Activated naive CD8-positive, alpha-beta T cell treated with anti-CD3 and anti-CD28 coated beads, Interleukin-2, amount 50 U/mL, for 24 hours (primary cell): ENCODE results near the gene TBX6.
A peak's percentile ranks its signal among the peaks of the same experiment; 100 is the strongest.

ENCODE experiments used
- ATAC-seq: fragments of 150-1000 bp; cut with Tn5 transposase; one replicate; pipeline ENCODE4 v1.10.0; 2021
- DNase-seq: peaks from one replicate; pipeline ENCODE4 v3.0.0; 2021
- H3K27ac Mint-ChIP-seq: one replicate; pipeline ENCODE4 v1.8.0; 2021; ENCODE audit warnings: mild to moderate bottlenecking, mixed read lengths
- H3K27me3 Mint-ChIP-seq: one replicate; pipeline ENCODE4 v1.8.0; 2021; ENCODE audit warnings: mixed read lengths
- H3K36me3 Mint-ChIP-seq: one replicate; pipeline ENCODE4 v1.8.0; 2021; ENCODE audit warnings: low read depth, mixed read lengths
- H3K4me1 Mint-ChIP-seq: one replicate; pipeline ENCODE4 v1.8.0; 2021; ENCODE audit warnings: mixed read lengths
- H3K4me3 Mint-ChIP-seq: one replicate; pipeline ENCODE4 v1.8.0; 2021; ENCODE audit warnings: mild to moderate bottlenecking, moderate library complexity, mixed read lengths
- H3K9me3 Mint-ChIP-seq: one replicate; pipeline ENCODE4 v1.8.0; 2021; ENCODE audit warnings: mixed read lengths

TBX6 gene

GRCh38 chr16:30085247-30085646 is 6.5 kb downstream of the TBX6 start:
- H3K4me3 Mint-ChIP-seq, result no peak overlapping the region
- H3K36me3 Mint-ChIP-seq, result peaks cover 27% of the 10 kb centered on the region

GRCh38 chr16:30084816-30085159 is 6.9 kb downstream of the TBX6 start:
- Mint-ChIP-seq H3K27ac (no peak overlapping the region), H3K27me3 (no peaks in the 10 kb centered on the region), H3K36me3 (peaks cover 30% of the 10 kb centered on the region), H3K4me1 (peaks cover 8% of the 10 kb centered on the region), H3K4me3 (no peak overlapping the region), H3K9me3 (no peaks in the 10 kb centered on the region)
- no peak for ATAC-seq
- DNase-seq, result no peak

More at GRCh38 chr16:30085247-30085646, 6.5 kb downstream of the TBX6 start:
- Mint-ChIP-seq H3K9me3 (no peaks in the 10 kb centered on the region), H3K27ac (no peak overlapping the region), H3K27me3 (no peaks in the 10 kb centered on the region), H3K4me1 (peaks cover 12% of the 10 kb centered on the region)
- DNase-seq, result no peak
- no peak for ATAC-seq

GRCh38 chr16:30084096-30084815 is 7.5 kb downstream of the TBX6 start:
- no peaks in the 10 kb centered on the region for H3K9me3 Mint-ChIP-seq
- H3K27me3 Mint-ChIP-seq, result no peaks in the 10 kb centered on the region
- H3K27ac Mint-ChIP-seq, result peak overlapping the region; percentile 41
- DNase-seq (no peak), ATAC-seq (no peak)
- H3K4me1 Mint-ChIP-seq, result peaks cover 3% of the 10 kb centered on the region
- no peak overlapping the region for H3K4me3 Mint-ChIP-seq
- H3K36me3 Mint-ChIP-seq, result peaks cover 35% of the 10 kb centered on the region

GRCh38 chr16:30083216-30084055 is 8.3 kb downstream of the TBX6 start:
- H3K4me3 Mint-ChIP-seq, result no peak overlapping the region
- H3K9me3 Mint-ChIP-seq, result no peaks in the 10 kb centered on the region
- peaks cover 35% of the 10 kb centered on the region for H3K36me3 Mint-ChIP-seq
- H3K27ac Mint-ChIP-seq, result no peak overlapping the region
- H3K4me1 Mint-ChIP-seq, result peaks cover 4% of the 10 kb centered on the region
- ATAC-seq (no peak), DNase-seq (no peak)
- no peaks in the 10 kb centered on the region for H3K27me3 Mint-ChIP-seq

GRCh38 chr16:30082545-30083090 is 9.1 kb downstream of the TBX6 start:
- Mint-ChIP-seq H3K36me3 (peaks cover 42% of the 10 kb centered on the region), H3K27me3 (no peaks in the 10 kb centered on the region), H3K27ac (no peak overlapping the region), H3K4me1 (peaks cover 10% of the 10 kb centered on the region), H3K9me3 (no peaks in the 10 kb centered on the region), H3K4me3 (no peak overlapping the region)
- ATAC-seq (no peak), DNase-seq (no peak)

DNA sequence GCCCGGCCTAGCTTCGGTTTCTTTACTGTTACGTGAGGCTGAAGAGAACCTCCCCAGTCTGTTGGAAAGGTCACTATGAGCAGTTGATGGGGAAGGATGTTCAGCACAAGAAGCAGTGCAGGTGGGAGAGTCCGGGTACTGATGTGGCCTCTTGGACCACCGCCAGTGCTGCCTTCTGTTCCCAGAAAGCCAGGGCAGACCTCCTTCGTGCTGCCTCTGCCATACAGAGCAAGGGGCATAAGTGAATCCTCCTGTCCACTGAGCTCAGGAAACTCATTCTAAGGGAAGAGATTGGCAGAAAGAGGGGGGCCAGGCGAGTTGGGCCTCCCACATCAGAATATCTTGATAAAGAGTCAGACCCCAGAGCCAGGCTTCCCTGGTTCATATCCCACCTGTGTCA is 12.2 kb downstream of the TBX6 start:
- ATAC-seq, result no peak
- Mint-ChIP-seq H3K9me3 (no peaks in the 10 kb centered on the region), H3K27ac (no peak overlapping the region), H3K4me3 (no peak overlapping the region), H3K4me1 (peaks cover 34% of the 10 kb centered on the region), H3K27me3 (no peaks in the 10 kb centered on the region), H3K36me3 (peaks cover 53% of the 10 kb centered on the region)
- no peak for DNase-seq

DNA sequence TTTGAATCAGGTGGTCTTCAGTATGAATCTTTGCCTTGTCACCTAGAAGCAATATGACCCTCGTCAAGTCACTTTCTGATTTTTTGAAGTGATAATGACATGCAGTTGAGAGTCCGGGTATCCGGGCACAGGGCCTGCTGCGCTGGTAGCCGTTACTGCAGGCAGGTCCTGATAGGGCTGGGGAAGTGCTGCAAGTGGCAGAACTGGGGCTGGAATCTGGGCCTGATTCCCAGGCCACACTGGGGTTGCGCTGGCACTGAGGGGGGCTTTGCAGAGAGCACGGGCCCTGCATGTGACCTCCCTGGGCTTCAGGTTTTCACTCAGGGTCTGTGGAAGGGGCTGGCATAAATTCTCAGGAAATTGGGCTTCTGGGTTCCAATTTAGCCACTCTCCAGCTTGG is 13.0 kb downstream of the TBX6 start:
- DNase-seq (no peak), ATAC-seq (no peak)
- Mint-ChIP-seq H3K4me3 (no peak overlapping the region), H3K27me3 (no peaks in the 10 kb centered on the region), H3K9me3 (no peaks in the 10 kb centered on the region), H3K36me3 (peaks cover 51% of the 10 kb centered on the region), H3K4me1 (peaks cover 32% of the 10 kb centered on the region), H3K27ac (peak overlapping the region; percentile 48)

DNA sequence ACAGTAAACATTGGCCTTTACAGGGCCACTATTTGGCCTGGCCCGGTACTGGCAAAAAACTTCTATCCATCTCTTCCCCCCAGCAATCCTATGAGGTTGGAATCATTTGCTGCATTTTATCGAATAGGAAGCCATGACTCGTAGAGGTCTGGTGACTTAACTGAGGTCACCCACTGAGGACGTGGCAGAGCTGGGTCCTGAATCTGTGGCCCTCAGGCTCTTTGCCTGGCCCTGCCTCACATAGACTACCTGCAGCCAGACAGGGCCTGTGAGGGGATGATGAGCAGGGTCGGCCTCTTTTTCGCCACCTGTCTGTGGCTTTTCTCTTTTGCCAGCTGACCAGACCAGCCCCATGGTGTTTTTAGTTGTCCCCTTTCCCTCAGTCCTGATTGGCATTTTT is 14.1 kb downstream of the TBX6 start:
- Mint-ChIP-seq H3K27me3 (no peaks in the 10 kb centered on the region), H3K9me3 (no peaks in the 10 kb centered on the region), H3K4me1 (peaks cover 32% of the 10 kb centered on the region), H3K27ac (peak overlapping the region; percentile 69), H3K36me3 (peaks cover 50% of the 10 kb centered on the region), H3K4me3 (peak overlapping the region; percentile 93)
- DNase-seq (no peak), ATAC-seq (no peak)

DNA sequence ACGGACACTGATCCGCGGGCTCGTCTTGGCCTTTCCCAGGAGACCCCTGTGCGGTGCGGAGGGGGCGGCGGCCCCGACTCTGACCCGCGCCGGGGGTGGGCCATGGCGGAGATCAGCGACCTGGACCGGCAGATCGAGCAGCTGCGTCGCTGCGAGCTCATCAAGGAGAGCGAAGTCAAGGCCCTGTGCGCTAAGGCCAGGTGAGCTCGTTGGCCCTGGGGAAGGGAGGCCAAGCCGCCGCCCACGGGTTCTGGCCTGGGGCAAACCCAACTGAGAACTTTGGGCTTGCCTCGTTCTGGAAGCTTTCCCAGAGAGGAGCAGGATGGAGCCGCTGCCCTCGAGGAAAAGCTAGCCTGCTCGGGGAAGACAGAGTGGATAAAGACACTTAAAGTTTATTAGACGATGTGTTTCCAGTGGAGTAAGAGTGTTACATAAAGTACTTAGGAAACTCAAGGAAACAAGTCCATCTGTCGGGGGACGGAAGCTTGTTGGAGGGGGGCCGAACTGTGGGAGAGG is 15.4 kb downstream of the TBX6 start:
- no peaks in the 10 kb centered on the region for H3K9me3 Mint-ChIP-seq
- peak overlapping the region; percentile 93 for H3K4me3 Mint-ChIP-seq
- no peak for ATAC-seq
- peaks cover 32% of the 10 kb centered on the region for H3K4me1 Mint-ChIP-seq
- H3K27ac Mint-ChIP-seq, result peak overlapping the region; percentile 95
- no peak for DNase-seq
- H3K27me3 Mint-ChIP-seq, result no peaks in the 10 kb centered on the region
- peaks cover 52% of the 10 kb centered on the region for H3K36me3 Mint-ChIP-seq

GRCh38 chr16:30075503-30076275 is 16.0 kb downstream of the TBX6 start, which contains the start of gene PPP4C:
Gene PPP4C (plus strand): TSS chr16:30075994. CDS start chr16:30076378, 384 bp downstream.
- peak; percentile 86 for ATAC-seq
- peak within 1 kb of the TSS; percentile 93 for H3K4me3 Mint-ChIP-seq
- H3K27me3 Mint-ChIP-seq, result no peaks in the 10 kb centered on the region
- H3K9me3 Mint-ChIP-seq, result no peaks in the 10 kb centered on the region
- H3K36me3 Mint-ChIP-seq, result peaks cover 55% of the 10 kb centered on the region
- peak; percentile 93 for DNase-seq
- peak within 1 kb of the TSS; percentile 95 for H3K27ac Mint-ChIP-seq
- peaks cover 32% of the 10 kb centered on the region for H3K4me1 Mint-ChIP-seq

DNA sequence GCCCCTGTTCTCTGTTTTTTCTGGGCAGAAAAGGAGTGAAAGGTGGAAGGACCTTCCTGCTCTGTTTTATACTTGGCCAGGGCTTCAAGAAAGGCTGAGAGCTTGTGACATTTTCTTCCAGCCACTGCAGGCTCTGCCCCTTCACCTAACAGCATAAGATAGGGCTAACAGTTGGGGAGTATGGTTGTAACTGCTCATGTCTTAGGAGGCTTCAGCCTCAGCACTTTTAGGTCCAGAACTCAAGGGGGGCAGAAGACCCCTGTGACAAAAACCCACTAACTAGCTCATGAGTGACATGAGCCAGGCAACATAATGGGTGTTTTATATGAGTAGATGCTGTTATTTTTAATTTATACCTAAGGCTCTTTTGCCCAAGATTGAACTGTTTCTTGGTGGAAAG is 21.2 kb downstream of the TBX6 start:
- Mint-ChIP-seq H3K9me3 (no peaks in the 10 kb centered on the region), H3K27me3 (no peaks in the 10 kb centered on the region), H3K27ac (peak overlapping the region; percentile 58), H3K4me1 (peaks cover 40% of the 10 kb centered on the region), H3K4me3 (peak overlapping the region; percentile 27), H3K36me3 (peaks cover 72% of the 10 kb centered on the region)
- DNase-seq, result no peak
- ATAC-seq, result no peak

- DNase-seq (no peak), ATAC-seq (no peak)
- Mint-ChIP-seq H3K4me3 (peak overlapping the region; percentile 28), H3K36me3 (peaks cover 75% of the 10 kb centered on the region), H3K27ac (peak overlapping the region; percentile 85), H3K27me3 (no peaks in the 10 kb centered on the region), H3K9me3 (no peaks in the 10 kb centered on the region), H3K4me1 (peaks cover 38% of the 10 kb centered on the region)
Observed at GRCh38 chr16:30069611-30070462, 21.9 kb downstream of the TBX6 start.

DNA sequence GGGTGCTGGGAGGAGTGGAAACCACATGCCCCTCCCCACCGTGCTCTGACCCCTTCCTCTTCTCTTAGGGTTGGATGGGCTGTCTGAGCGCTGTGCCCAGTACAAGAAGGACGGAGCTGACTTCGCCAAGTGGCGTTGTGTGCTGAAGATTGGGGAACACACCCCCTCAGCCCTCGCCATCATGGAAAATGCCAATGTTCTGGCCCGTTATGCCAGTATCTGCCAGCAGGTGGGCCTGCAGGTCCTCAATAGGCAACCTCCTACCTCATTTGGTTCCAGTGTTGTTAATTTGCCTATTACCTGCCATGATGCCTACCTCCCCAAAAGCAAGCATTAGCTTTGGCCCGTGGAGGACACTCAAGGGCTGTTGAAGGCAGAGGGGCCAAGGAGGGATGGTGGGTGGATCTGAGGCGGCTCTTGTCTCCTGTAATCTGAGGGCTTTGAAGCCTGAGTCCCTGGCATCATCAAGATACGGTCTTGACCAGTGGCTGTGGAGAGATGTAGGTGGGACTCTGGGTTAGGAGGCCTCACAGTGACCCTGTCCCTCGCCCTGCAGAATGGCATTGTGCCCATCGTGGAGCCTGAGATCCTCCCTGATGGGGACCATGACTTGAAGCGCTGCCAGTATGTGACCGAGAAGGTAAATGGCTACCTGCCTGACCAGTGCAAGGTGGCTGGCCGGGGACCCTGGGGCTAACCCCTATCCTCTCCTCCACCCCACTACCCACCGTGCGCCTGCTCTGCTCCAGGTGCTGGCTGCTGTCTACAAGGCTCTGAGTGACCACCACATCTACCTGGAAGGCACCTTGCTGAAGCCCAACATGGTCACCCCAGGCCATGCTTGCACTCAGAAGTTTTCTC is 22.7 kb downstream of the TBX6 start:
- no peaks in the 10 kb centered on the region for H3K9me3 Mint-ChIP-seq
- no peak for ATAC-seq
- peak overlapping the region; percentile 85 for H3K27ac Mint-ChIP-seq
- H3K4me3 Mint-ChIP-seq, result peak overlapping the region; percentile 64
- peaks cover 35% of the 10 kb centered on the region for H3K4me1 Mint-ChIP-seq
- H3K27me3 Mint-ChIP-seq, result no peaks in the 10 kb centered on the region
- H3K36me3 Mint-ChIP-seq, result peaks cover 77% of the 10 kb centered on the region
- peak; percentile 60 for DNase-seq
